Nephron (organoid): Measurements from ENCODE around the gene COL20A1.

ENCODE experiments used
- H3K27ac Mint-ChIP-seq, 3 experiments: 2 replicates each; pipeline ENCODE4 v1.8.0; 2020; ENCODE audit warnings: mixed read lengths in 3 of 3, mild to moderate bottlenecking in 2 of 3, moderate library complexity in 1 of 3
- H3K27me3 Mint-ChIP-seq: 2 replicates; pipeline ENCODE4 v1.8.0; 2021; ENCODE audit warnings: low read depth, mild to moderate bottlenecking, moderate library complexity, mixed read lengths
- H3K36me3 Mint-ChIP-seq: 2 replicates; pipeline ENCODE4 v1.8.0; 2020; ENCODE audit warnings: low read depth, mixed read lengths
- H3K4me1 Mint-ChIP-seq: 2 replicates; pipeline ENCODE4 v1.8.0; 2020; ENCODE audit warnings: mixed read lengths
- H3K4me3 Mint-ChIP-seq, 3 experiments: 2 replicates each; pipeline ENCODE4 v1.8.0; 2020; ENCODE audit warnings: mild to moderate bottlenecking in 3 of 3, mixed read lengths in 3 of 3, moderate library complexity in 2 of 3
- H3K9me3 Mint-ChIP-seq: 2 replicates; pipeline ENCODE4 v1.8.0; 2020; ENCODE audit warnings: mixed read lengths
- TF ChIP-seq, protein P1 (sequence below), 3 experiments: fragments of 200-600 bp; sonication (generic); IDR thresholded peaks; one replicate each; pipeline ENCODE4 v1.5.0; 2021; ENCODE audit warnings: antibody characterized with exemption in 3 of 3; ENCODE audit not compliant: unreplicated experiment in 3 of 3

Gene COL20A1

DNA sequence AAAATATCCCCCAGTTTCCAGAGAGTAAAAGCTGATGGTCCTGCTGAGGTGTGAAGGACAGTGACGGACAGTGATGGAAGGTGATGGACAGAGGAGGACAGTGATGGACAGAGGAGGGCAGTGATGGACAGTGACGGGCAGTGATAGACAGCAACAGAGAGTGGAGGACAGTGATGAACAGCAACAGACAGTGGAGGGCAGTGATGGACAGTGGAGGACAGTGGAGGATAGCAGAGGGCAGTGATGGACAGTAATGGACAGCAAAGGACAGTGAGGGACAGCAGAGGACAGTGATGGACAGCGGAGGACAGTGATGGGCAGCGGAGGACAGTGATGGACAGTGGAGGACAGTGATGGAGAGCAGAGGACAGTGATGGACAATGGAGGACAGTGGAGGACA lies 36.0 kb upstream of the COL20A1 start:
- Mint-ChIP-seq H3K4me1 (peaks cover 79% of the 10 kb centered on the region), H3K27me3 (peaks cover 22% of the 10 kb centered on the region), H3K9me3 (no peaks in the 10 kb centered on the region), H3K4me3 (peak overlapping the region in 2 of 3 experiments; percentile 57 to 65), H3K36me3 (no peaks in the 10 kb centered on the region), H3K27ac (peak overlapping the region; percentile 9 to 99 (median 98))
- TF ChIP-seq, protein P1, sequence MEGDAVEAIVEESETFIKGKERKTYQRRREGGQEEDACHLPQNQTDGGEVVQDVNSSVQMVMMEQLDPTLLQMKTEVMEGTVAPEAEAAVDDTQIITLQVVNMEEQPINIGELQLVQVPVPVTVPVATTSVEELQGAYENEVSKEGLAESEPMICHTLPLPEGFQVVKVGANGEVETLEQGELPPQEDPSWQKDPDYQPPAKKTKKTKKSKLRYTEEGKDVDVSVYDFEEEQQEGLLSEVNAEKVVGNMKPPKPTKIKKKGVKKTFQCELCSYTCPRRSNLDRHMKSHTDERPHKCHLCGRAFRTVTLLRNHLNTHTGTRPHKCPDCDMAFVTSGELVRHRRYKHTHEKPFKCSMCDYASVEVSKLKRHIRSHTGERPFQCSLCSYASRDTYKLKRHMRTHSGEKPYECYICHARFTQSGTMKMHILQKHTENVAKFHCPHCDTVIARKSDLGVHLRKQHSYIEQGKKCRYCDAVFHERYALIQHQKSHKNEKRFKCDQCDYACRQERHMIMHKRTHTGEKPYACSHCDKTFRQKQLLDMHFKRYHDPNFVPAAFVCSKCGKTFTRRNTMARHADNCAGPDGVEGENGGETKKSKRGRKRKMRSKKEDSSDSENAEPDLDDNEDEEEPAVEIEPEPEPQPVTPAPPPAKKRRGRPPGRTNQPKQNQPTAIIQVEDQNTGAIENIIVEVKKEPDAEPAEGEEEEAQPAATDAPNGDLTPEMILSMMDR (IDR thresholded peaks at IDR 0.05; ENCODE audit: unreplicated experiment in 3 of 3), result no peak

DNA sequence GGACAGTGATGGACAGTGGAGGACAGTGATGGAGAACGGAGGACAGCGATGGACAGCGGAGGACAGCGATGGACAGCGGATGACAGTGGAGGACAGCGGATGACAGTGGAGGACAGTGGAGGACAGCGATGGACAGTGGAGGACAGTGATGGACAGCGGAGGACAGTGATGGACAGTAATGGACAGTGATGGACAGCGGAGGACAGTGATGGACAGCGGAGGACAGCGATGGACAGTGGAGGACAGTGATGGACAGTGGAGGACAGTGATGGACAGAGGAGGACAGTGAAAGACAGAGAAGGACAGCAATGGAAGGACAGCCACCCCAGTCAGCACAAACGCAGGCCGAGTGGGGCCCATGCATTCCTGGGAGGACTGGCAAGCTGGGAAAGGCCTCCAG lies 35.4 kb upstream of the COL20A1 start:
- TF ChIP-seq, protein P1 (IDR thresholded peaks at IDR 0.05; ENCODE audit: unreplicated experiment in 3 of 3), result no peak
- H3K36me3 Mint-ChIP-seq, result no peaks in the 10 kb centered on the region
- H3K27ac Mint-ChIP-seq, result peak overlapping the region; percentile 82 to 99 (median 98)
- peaks cover 83% of the 10 kb centered on the region for H3K4me1 Mint-ChIP-seq
- peak overlapping the region; percentile 9 to 65 (median 57) for H3K4me3 Mint-ChIP-seq
- H3K9me3 Mint-ChIP-seq, result no peaks in the 10 kb centered on the region
- peaks cover 18% of the 10 kb centered on the region for H3K27me3 Mint-ChIP-seq

DNA sequence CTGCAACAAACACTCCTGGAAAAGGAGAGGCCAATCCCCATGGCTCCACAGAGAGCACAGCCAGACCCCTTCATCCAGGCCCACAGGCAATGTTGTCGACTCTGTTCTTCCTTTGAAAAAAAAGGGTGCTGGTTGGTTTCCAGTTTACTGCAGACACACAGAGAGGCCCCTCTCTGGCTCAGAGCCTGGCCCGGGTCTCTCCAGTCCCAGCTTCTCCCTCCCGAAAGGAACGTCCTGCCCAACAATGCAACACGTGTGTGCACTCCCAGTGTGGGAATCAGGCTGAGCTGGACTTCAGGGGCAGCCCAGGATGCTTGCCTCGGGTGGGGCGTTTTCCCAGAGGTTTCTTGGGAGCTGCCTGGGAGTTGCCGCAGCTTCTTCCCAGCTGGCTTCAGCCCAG lies 34.2 kb upstream of the COL20A1 start:
- H3K4me3 Mint-ChIP-seq, result peak overlapping the region in 2 of 3 experiments; percentile 51 to 57
- TF ChIP-seq, protein P1 (IDR thresholded peaks at IDR 0.05; ENCODE audit: unreplicated experiment in 3 of 3), result no peak
- peaks cover 84% of the 10 kb centered on the region for H3K4me1 Mint-ChIP-seq
- peaks cover 15% of the 10 kb centered on the region for H3K27me3 Mint-ChIP-seq
- no peaks in the 10 kb centered on the region for H3K36me3 Mint-ChIP-seq
- H3K27ac Mint-ChIP-seq, result peak overlapping the region; percentile 82 to 99 (median 98)
- no peaks in the 10 kb centered on the region for H3K9me3 Mint-ChIP-seq

DNA sequence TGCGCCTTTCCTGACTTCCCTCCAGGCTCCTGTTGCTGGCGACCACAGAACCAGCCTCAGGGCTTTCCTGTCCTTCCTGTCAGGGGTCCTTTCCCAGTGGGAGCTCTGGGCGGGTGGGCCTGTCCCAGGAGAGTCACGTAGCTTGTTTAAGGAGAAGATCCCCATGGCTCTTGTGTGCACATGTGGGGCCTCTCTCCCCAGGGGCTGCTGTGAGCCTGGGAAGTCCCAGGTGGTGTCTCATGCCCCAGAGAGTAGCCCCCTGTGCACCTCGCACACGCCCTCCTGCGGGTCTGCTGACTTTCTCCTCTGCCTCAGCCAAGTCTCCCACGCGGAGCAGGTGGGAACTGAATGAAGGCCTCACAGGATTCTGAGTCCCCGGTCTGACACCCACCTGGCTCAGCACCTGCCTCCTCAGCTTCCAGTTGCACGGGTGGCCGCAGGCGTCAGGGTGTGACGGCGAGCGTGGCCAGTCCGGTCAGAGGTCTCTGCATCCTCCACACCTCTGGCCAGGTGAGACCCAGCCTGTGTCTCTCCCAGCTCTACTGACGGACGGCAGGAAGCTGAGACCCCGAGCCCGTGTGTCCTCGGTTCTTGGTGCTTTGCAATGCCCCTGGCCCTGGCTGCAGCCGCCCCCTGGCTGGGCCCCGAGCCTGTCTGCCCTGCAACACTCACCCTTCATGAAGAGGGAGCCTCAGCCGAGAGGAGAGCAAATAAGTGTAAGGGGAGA lies 33.1 kb upstream of the COL20A1 start:
- H3K27ac Mint-ChIP-seq, result peak overlapping the region; percentile 96 to 99 (median 98)
- H3K27me3 Mint-ChIP-seq, result peaks cover 15% of the 10 kb centered on the region
- no peaks in the 10 kb centered on the region for H3K9me3 Mint-ChIP-seq
- no peaks in the 10 kb centered on the region for H3K36me3 Mint-ChIP-seq
- TF ChIP-seq, protein P1 (IDR thresholded peaks at IDR 0.05; ENCODE audit: unreplicated experiment in 3 of 3), result no peak
- peak overlapping the region in 1 of 3 experiments; percentile 19 for H3K4me3 Mint-ChIP-seq
- peaks cover 93% of the 10 kb centered on the region for H3K4me1 Mint-ChIP-seq

- H3K36me3 Mint-ChIP-seq, result no peaks in the 10 kb centered on the region
- peaks cover 12% of the 10 kb centered on the region for H3K27me3 Mint-ChIP-seq
- H3K27ac Mint-ChIP-seq, result peak overlapping the region; percentile 96 to 99 (median 98)
- H3K9me3 Mint-ChIP-seq, result no peaks in the 10 kb centered on the region
- peak overlapping the region in 1 of 3 experiments; percentile 19 for H3K4me3 Mint-ChIP-seq
- TF ChIP-seq, protein P1 (IDR thresholded peaks at IDR 0.05; ENCODE audit: unreplicated experiment in 3 of 3), result no peak
- H3K4me1 Mint-ChIP-seq, result peaks cover 90% of the 10 kb centered on the region
Measured at GRCh38 chr20:63260521-63260920, 32.5 kb upstream of the COL20A1 start.
